ENCODE measurements around the gene IL17RE. TPM values are rescaled to one million over a fixed set of nuclear protein-coding genes. Genes with fewer than 3 reads are reported as not detected.

IL17RE gene
- total and polyA plus RNA-seq, 2 of the 13 experiments (the other 11 are each of a cell fraction or from before 2014, with no cell fraction given): 14.5 to 24.1 TPM

DNA sequence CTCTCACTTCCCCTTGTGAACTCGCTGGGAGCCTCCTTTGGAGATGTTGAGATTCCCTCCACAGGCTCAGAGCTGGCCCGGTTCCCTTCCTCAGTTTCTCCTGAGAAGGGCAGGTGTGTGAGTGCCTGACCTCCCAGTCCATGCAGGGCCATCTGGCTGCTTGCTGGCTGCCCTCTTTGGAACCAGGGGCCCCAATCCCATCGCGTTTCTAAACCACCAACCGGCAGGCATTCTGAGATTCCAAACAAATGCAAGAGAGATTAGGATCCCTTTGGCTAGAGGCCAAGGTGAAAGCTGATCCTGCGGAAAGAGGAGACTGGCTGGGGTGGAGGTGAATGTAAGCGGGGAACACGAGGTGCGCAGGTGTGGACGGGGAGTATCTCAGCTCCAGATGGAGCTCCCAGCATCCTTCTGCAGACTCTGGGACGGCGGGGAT lies 52.4 kb downstream of the IL17RE start (continued):
- TF ChIP-seq, protein P1, sequence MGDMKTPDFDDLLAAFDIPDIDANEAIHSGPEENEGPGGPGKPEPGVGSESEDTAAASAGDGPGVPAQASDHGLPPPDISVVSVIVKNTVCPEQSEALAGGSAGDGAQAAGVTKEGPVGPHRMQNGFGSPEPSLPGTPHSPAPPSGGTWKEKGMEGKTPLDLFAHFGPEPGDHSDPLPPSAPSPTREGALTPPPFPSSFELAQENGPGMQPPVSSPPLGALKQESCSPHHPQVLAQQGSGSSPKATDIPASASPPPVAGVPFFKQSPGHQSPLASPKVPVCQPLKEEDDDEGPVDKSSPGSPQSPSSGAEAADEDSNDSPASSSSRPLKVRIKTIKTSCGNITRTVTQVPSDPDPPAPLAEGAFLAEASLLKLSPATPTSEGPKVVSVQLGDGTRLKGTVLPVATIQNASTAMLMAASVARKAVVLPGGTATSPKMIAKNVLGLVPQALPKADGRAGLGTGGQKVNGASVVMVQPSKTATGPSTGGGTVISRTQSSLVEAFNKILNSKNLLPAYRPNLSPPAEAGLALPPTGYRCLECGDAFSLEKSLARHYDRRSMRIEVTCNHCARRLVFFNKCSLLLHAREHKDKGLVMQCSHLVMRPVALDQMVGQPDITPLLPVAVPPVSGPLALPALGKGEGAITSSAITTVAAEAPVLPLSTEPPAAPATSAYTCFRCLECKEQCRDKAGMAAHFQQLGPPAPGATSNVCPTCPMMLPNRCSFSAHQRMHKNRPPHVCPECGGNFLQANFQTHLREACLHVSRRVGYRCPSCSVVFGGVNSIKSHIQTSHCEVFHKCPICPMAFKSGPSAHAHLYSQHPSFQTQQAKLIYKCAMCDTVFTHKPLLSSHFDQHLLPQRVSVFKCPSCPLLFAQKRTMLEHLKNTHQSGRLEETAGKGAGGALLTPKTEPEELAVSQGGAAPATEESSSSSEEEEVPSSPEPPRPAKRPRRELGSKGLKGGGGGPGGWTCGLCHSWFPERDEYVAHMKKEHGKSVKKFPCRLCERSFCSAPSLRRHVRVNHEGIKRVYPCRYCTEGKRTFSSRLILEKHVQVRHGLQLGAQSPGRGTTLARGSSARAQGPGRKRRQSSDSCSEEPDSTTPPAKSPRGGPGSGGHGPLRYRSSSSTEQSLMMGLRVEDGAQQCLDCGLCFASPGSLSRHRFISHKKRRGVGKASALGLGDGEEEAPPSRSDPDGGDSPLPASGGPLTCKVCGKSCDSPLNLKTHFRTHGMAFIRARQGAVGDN (CRISPR knock-in tag; IDR thresholded peaks at IDR 0.05): peak; percentile 21; the same call in 1 of the 2 replicates
- no peak for TF ChIP-seq POGZ (CRISPR knock-in tag; IDR thresholded peaks at IDR 0.05)

DNA sequence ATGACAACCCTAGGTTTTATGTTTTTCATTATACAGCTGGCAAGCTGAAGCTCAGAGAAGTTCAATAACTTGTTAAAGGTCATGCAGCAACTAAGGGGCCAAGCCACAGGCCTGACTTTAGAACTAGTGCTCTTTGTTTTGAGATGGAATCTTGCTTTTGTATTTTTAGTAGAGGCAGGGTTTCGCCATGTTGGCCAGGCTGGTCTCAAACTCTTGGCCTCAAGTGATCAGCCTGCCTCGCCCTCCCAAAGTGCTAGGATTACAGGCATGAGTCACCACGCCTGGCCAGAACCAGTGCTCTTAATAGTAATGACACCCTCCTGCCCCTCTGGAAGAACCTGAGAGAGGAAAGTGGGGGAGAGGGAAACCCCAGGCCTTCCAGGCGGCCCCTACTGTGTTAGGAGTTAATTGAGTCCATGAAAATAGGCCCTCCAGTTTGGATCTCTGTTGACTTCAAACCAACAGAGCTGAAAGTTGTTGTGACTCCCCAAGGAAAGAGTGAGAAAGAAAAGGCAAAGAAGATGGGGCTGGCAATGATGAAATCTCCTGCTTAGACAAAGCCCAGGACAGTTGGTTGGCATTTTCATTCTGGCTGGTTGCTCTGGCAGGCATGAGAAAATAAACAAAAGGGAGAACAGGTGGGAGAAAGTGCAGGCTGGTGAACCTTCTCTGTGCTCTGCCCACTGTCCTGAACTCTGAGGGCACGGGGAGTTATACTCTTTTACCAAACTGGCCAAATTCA lies 53.1 kb downstream of the IL17RE start:
- POLR2A ChIA-PET: interaction anchor here (1.3 to 2.7 kb wide), 2 partner anchors 9 to 41 kb away, joined by 3 to 16 read pairs; no protein-coding TSS in a partner anchor
- peak; percentile 12; the same call in 2 of the 3 replicates for ATAC-seq
- Histone ChIP-seq H3K27ac (ENCODE audit: extremely low read length, insufficient read depth, low read length) (no peak overlapping the region), H3K9me3 (ENCODE audit: low read length) (no peaks in the 10 kb centered on the region), H3K4me3 (replicated peaks in 1 of 3; ENCODE audit: insufficient read depth in 1 of 3, low read depth in 2 of 3, low read length in 3 of 3) (no peak overlapping the region), H4K20me1 (ENCODE audit: insufficient read depth, low read length) (no peaks in the 10 kb centered on the region), H3K36me3 (replicated peaks in 1 of 2; ENCODE audit: control insufficient read depth in 1 of 2, insufficient read depth in 2 of 2, low read length in 2 of 2) (no peaks in the 10 kb centered on the region; a peak in 1 of 5 replicates), H2AFZ (ENCODE audit: low read length) (no peak overlapping the region), H3K4me1 (ENCODE audit: insufficient read depth, low read length) (peaks cover 38% of the 10 kb centered on the region), H3K4me2 (ENCODE audit: low read depth, low read length) (no peak overlapping the region), H3K9ac (ENCODE audit: insufficient read depth, low read depth, low read length) (no peak overlapping the region), H3K27me3 (ENCODE audit: control insufficient read depth in 1 of 2, insufficient read depth in 2 of 2, low read length in 2 of 2) (no peaks in the 10 kb centered on the region), H3K79me2 (ENCODE audit: insufficient read depth, low read length) (no peaks in the 10 kb centered on the region)
- 84% methylated on average over 5 of the region's 5 CpGs for WGBS (ENCODE audit: low lambda C conversion rate)
- TF ChIP-seq FOSL2 (CRISPR knock-in tag; IDR thresholded peaks at IDR 0.05) (0 out of 2 replicates have a peak, but pooled peaks have one; percentile 40), ZBTB4 (CRISPR knock-in tag; IDR thresholded peaks at IDR 0.05; ENCODE audit: borderline replicate concordance) (peak; percentile 0; the same call in 1 of the 2 replicates), SP5 (CRISPR knock-in tag; IDR thresholded peaks at IDR 0.05; ENCODE audit: borderline replicate concordance, low read depth) (no peak)
- intact Hi-C loops (cut with micrococcal nuclease; ENCODE audit: unreplicated experiment) (no loop called here), in situ Hi-C loops (cut with HindIII; ENCODE audit: extremely low pct_ligation_motif_present, low pct_unique_long_range_greater_than_20kb) (no loop called here)
- BruUV-seq (replicated peaks): no TSS peak
- DNase-seq (ENCODE audit: low spot score): no peak
- CTCF ChIA-PET (ENCODE audit: low intra/inter-chr PET ratio, low total read pairs): no interaction called here
- FAIRE-seq: no peak

Data from HepG2 (cell line).